Kidney capillary endothelial cell (primary cell): ENCODE results near the gene CIC.
A peak's percentile ranks its signal among the peaks of the same experiment; 100 is the strongest.
"Not testable (repeated sequence)": the region's sequence is repeated elsewhere in the genome, so short reads cannot be mapped to it uniquely, and the experiment has no call there.

Source experiments
- DNase-seq: peaks from one replicate; pipeline ENCODE4 v3.0.0-alpha.2; 2018; ENCODE audit warnings: low spot score

The CIC gene

DNA sequence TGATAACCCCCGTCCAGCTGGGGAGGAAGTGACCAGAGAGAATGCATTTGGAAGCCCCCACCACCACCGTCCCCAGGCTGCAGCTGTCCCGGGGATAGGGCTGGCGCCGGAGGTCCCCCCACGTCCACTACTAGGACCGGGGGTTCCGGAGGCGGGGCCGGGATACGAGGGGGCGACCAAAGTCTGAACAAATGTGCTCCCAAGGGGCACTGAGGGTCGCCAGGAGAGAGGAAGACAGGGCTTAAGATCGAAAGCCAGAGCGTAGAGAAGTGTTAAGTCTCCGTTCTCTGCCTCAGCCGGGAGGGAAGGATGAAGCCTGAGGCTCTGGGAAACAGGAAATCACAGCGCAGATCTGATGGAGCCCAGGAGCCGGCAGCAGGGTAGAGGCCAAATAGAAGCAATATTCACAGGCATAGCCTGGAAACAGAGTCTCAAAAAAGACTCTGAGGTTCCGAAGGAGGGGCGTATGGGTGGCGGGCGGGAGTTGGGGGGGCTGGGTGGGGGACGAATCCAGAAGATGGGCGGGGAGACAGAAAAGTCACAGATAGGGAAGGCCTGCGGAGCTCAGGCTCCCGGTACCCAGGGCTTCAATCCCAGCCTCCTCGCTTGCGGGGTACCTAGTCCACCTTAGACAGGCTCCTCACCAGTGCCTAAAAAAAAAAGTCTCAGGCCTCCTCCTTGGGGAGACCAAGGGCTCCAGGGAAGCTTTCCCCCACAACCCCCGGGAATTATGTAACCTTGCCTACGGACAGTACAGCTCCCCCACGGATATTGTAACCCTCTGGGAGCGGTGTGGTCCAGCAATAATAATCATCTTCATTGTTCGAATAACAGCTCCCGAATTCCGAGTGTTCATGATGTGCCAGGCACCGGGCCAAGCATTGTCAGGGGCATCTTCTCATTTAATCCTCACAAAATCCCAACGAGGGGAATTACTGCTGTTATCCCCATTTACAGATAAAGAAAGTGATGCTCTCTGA, 13.0 kb upstream of the CIC start:
- DNase-seq, result no peak

DNA sequence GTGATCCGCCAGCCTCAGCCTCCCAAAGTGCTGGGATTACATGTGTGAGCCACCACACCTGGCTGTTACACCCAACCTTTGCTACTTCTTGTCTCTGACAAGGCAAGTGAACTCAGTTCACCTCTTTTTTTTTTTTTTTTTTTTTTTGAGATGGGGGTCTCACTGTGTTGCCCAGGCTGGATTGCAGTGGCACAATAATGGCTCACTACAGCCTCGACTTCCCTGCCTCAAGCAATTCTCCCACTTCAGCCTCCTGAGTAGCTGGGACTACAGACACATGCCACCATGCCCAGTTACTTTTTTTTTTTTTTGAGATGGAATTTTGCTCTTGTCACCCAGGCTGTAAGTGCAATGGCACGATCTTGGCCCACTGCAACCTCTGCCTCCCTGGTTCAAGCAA, 11.2 kb upstream of the CIC start:
- not testable (repeated sequence) for DNase-seq

DNA sequence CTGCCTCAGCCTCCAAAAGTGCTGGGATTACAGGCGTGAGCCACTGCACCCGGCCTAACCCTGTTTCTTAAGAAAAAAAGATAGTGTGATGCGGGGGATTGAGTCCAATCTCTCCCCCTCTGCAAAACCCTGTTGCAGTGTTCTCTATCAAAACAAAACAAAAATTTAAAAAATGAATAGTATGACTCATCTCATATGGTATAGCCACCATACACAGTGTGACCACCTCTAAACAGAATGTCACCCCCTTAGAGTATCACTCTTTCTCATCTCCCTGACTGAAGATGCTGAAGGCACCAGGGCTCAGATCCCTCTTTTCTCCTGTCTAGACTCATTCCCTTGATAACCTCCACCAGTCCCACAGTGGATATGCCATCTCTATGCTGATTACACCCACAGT, 7.3 kb upstream of the CIC start:
- DNase-seq, result no peak

DNA sequence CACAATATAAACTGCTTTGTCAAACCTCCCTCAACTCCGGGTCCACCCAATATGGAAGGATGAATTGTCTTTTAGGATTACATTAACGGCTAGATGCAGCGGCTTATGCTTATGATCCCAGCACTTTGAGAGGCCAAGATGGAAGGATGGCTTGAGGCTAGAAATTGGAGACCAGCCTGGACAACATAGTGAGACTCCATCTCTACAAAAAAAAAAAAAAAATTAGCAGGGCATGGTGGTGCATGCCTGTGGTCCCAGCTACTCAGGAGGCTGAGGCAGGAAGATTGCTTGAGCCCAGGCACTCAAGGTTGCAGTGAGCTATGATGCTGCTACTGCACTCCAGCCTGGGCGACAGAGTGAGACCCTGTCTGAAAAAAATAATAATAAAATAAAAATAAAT, 2.9 kb upstream of the CIC start:
- DNase-seq, result not testable (repeated sequence)

DNA sequence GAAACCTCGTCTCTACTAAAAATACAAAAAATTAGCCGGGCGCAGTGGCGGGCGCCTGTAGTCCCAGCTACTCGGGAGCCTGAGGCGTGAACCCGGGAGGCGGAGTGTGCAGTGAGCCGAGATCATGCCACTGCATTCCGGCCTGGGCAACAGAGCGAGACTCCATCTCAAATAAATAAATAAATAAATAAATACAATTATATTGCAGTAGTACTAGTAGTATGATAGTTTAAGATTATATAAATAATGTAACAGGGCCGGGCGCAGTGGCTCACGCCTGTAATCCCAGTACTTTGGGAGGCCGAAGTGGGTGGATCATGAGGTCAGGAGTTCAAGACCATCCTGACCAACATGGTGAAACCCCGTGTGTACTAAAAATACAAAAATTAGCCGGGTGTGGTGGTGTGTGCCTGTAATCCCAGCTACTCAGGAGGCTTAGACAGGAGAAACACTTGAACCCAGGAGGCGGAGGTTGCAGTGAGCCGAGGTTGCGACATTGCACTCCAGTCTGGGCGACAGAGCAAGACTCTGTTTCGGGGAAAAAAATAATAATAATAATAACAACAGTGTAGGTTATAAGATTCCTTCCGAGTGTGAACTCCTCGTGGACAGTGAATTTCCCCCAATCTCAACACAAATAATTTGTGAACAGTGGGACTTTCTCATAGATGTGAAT, 2.0 kb upstream of the CIC start:
- not testable (repeated sequence) for DNase-seq

DNA sequence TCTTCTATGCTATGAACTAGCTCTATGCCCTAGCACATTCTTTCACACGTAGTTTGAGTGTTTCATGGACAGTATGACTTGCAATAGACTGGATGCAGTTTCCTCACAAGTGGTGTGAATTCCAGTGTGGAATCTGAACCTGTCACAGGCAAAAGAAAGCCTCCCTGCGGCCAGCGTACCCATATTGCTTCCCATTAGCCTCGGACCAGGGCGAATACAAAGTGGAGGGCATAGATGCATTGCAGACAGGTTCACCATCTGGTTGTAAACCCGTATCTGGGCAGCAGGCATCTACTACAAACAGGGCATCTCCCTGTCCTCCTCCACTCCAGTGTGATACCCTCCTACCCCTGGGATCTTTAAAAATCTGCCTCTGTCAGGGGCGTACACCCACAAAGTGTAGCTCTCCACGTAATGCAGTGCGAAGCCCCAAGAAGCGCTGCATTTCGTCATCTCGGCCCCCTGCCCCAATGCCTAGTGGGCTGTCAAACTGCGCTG, 1.4 kb upstream of the CIC start:
- no peak for DNase-seq

DNA sequence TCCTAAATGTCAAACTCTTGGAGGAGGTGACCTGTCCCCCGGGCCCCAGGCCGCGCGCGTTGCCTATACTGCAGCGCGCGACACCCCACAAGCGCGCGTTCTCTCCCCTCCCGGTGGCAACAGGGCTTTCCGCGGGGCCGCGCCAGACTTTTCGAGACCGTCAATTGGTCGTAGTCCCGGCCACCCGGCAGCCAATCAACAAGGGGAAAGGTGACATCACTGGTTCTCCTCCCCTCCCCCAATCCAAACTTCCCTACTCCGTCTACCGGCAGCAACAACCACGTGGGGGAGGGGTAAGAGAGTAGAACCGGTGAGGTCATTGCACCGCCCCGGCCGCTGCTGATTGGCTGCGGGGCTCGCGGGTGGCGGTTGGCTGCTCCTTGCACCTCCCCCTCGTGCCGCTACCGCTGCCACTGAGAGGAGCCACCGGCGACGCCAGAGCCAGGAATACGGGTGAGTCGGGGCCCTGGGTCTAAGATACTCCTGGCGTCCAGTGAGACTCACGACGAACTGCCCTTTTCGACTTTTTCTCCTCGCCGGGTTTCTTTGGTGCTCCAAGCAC, 829 bp upstream of the CIC start:
- DNase-seq, result peak; percentile 100

DNA sequence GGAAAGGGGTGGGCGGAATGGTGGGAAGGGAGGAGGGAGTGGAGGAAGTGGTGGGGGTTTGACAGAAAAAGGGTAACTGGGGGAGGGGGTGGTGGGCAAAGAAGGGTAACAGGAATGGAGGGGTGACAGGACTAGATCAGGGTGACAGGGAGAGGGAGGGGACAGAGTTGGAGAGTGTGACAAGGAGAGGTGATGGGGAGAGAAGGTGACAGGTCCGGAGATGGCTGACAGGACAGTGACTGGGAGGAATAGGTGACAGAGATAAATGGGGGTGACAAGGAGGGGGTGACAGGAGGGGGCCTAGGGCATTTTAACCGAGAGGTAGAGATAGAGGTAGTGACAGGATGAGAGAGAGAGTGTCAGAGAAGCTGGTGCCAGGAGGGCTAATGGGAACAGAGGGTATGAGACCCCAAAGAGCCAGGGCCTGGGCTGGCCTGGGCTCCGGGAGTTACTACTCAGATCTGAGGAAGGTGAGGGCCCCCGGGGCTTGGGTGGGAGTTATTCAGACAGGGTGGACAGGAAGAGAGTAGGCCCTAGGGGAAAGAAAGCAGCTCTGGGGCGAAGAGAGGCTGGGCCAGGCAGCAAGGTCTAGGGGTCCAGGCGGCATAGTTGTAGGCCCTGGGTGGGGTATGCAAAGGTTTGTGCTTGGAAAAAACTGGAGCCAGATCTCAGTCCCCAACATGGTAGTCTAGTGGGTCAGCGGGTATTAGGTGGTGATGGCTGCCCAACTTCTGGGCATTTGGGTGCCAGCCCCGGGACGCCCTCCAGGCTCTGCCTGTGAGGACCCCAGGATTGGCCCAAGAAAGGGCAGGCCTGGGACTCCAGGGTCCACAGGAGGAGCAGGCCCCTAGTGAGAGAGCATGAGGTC, 660 bp downstream of the CIC start:
- DNase-seq, result no peak

DNA sequence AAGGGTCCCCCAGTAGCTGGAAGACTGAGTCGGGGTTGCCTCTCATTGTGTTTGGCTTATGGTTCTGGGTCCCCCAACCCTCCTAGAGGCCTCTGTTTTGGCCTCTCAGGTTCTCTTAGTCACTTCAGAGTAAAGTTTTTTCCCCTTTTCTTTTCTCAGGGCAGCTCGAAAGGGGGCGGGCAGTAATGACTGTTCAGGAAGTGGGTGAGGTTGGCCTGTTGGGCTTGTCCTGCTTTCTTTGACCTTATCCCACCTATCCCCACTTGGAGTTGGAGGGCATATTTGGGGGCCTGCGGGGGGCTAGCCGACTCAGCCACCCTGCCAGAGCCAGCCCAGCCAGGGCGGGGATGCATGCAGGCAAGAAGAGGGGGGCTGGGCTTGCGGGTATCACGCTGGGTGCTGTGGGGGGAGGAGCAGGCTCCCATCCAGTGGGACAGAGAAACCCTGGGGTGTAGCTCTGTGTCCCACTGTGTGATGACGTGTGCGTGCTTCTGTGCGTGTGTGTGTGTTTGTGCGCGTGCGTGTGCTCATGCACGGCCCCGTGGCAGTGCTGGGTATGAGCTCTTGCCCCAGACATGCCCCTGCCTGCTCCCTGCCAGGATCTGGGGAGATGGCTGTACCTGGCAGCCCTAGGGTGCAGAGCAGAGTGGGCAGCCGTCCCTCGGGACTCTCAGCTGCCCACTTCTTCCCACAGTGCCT, 1.4 kb downstream of the CIC start:
- DNase-seq, result no peak

DNA sequence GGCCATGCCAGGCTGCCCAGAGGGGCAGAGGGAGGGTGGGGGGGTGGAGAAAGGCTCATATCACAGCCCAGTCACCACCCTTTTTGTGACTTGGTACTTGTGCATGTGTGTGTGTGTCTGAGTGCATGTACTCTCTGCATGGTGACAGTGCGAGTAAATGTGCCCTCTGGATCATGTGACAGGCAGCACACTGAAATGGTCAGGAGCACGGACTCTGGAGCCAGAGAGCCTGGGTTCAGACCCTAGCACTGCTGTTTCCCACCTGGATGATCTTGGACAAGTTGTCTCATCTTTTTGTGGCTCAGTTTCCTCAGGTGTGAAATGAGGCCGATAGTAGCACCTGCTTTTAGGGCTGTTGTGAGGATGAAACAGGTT, 2.0 kb downstream of the CIC start:
- no peak for DNase-seq

DNA sequence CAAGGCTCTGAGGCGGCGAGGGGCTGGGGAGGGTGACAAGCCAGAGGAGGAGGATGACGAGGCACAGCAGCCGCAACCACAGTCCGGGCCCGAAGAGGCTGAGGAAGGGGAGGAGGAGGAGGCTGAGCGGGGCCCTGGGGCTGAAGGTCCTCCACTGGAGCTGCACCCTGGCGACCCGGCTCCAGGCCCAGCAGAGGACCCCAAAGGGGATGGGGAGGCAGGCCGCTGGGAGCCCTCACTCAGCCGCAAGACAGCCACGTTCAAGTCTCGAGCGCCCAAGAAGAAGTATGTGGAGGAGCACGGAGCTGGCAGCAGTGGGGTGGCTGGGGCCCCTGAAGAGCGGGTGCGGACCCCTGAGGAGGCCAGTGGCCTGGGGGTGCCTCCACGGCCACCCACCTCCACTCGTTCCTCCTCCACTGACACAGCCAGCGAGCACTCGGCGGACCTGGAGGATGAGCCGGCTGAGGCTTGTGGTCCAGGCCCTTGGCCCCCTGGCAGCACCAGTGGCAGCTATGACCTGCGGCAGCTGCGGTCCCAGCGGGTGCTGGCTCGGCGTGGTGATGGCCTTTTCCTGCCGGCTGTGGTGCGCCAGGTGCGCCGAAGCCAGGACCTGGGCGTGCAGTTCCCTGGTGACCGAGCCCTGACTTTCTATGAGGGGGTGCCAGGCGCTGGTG, 2.9 kb downstream of the CIC start:
- no peak for DNase-seq

DNA sequence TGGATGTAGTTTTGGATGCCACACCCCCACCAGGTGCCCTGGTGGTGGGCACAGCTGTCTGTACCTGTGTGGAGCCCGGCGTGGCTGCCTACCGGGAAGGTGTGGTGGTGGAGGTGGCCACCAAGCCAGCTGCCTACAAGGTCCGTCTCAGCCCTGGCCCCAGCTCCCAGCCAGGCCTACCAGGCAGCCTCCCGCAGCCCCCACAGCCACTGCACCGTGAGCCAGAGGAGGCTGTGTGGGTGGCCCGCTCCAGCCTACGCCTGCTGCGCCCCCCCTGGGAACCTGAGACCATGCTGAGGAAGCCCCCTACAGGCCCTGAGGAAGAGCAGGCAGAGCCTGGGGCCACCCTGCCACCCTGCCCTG, 3.5 kb downstream of the CIC start:
- no peak for DNase-seq

DNA sequence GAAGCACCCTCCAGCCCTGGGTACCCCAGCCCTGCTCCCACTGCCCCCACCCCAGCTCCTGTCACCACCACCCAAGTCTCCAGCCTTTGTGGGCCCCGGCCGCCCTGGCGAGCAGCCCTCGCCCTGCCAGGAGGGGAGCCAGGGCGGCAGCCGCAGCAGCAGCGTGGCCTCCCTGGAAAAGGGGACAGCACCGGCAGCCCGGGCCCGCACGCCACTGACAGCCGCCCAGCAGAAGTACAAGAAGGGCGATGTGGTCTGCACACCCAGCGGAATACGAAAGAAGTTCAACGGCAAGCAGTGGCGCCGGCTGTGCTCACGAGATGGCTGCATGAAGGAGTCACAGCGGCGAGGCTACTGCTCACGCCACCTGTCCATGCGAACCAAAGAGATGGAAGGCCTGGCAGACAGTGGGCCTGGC, 3.9 kb downstream of the CIC start:
- DNase-seq, result no peak

DNA sequence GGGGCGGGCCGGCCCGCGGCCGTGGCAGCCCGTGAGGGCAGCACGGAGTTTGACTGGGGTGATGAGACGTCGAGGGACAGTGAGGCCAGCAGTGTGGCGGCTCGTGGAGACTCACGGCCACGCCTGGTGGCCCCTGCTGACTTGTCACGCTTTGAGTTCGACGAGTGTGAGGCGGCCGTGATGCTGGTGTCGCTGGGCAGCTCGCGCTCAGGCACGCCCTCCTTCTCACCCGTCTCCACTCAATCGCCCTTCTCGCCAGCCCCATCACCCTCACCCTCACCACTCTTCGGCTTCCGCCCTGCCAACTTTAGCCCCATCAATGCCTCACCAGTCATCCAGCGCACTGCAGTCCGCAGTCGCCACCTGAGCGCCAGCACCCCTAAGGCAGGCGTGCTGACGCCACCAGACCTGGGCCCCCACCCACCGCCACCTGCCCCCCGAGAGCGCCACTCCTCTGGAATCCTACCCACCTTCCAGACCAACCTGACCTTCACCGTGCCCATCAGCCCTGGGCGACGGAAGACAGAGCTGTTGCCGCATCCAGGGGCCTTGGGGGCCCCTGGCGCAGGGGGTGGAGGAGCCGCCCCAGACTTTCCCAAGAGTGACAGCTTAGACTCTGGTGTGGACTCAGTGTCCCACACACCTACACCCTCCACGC, 4.5 kb downstream of the CIC start:
- no peak for DNase-seq

DNA sequence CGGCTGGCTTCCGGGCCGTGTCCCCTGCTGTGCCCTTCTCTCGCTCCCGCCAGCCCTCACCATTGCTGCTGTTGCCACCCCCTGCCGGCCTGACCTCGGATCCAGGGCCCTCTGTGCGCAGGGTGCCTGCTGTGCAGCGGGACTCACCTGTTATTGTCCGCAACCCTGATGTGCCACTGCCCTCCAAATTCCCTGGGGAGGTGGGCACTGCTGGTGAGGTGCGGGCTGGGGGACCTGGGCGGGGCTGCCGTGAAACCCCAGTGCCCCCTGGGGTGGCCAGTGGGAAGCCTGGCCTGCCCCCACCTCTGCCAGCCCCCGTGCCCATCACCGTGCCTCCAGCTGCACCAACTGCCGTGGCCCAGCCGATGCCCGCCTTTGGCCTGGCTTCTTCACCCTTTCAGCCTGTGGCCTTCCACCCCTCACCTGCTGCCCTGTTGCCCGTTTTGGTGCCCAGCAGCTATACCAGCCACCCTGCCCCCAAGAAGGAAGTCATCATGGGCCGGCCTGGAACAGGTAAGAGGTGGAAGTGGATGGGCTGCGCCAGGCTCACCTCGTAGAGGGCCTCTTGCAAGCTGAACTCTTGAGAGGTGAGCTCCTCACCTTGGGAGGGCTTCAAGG, 5.1 kb downstream of the CIC start:
- no peak for DNase-seq

DNA sequence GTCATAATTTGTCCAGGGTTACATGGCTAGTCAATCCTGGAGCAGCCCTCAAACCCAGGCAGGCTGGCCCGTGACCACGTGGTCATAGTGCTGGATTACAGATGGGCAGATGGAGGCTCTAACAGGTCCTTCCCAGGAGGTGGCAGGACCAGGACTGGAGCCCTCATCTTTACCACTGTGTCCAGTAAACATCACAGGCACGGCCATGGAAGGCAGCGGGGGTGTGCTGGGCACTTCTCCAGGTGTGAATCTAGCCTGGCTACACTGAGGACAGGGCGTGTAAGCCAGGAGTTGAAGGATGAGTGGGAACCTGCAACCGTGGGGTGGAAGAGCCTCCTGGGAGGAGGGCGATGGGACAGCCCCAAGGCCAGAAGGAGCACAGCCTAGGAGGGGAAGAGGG, 6.1 kb downstream of the CIC start:
- DNase-seq, result no peak

DNA sequence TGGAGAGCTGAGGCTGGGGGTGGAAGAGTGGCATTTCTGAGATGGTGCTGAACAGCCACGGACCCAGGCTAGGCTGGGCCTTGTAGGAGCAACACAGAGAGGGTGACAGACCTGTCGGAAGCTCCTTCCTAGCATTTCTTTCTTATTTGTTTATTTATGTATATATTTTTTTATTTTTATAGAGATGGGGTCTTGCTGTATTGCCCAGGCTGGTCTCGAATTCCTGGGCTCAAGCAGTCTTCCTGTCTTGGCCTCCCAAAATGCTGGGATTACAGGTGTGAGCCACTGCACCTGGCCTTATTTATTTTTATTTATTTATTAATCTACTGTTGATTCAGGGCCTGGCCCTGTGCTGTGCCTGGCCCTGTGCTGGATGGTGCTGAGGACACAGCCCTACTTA, 6.5 kb downstream of the CIC start:
- no peak for DNase-seq

DNA sequence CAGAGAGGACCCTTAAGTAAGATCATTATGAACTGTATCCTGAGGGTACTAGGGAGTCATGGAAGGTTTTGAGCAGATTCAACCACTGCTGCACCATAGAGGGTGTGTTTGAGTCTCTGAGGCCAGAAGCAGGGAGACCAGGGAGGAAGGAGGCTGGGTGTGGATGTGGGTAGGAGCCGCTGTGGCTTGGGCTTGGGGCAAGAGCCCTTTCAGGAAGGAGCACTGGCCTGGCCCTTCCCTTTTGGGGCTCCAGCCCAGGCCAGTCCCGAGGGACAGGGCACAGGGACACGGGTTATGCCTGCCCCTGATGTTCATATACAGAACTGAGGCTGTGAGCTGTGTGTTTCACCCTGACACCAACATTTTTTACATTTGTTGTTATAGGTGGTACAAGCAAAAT, 7.2 kb downstream of the CIC start:
- no peak for DNase-seq

DNA sequence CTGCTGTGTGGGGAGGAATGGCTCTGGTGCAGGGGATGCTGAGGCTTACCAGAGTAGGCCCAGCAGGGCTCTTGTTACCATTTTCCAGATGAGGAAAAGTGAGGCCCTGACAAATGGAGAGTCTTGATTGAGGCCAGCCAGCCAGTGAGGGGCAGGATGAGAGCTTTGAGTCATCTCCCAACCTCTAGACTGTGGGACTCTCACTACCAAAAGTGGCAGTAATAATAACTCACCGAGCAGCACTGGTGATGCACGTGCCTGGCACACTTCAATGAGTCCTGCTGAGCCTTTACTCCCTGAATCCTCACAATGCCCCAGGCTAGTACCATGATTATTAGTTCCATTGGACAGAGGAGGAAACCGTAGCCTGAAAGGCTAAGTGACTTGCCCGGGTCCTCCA, 7.8 kb downstream of the CIC start:
- no peak for DNase-seq
